ENCODE data around the gene PLXDC1.
"Not testable (repeated sequence)": the region's sequence is repeated elsewhere in the genome, so short reads cannot be mapped to it uniquely, and the experiment has no call there.

PLXDC1 gene

GRCh38 chr17:39036009-39036408 is 115.4 kb downstream of the PLXDC1 start:
- H3K27ac ChIP-seq = no peak overlapping the region
- no peak for TF ChIP-seq ZFX (IDR thresholded peaks at IDR 0.05; ENCODE audit: borderline replicate concordance)

- H3K27ac ChIP-seq = not testable (repeated sequence)
These were observed 115.9 kb downstream of the PLXDC1 start for GRCh38 chr17:39035578-39035977.

GRCh38 chr17:39028690-39029089 is 122.7 kb downstream of the PLXDC1 start:
- no peak overlapping the region for H3K27ac ChIP-seq
- TF ChIP-seq ZFX (IDR thresholded peaks at IDR 0.05; ENCODE audit: borderline replicate concordance) (no peak), CTCF (IDR thresholded peaks at IDR 0.05) (no peak)

- H3K27ac ChIP-seq = no peak overlapping the region
- TF ChIP-seq ZFX (IDR thresholded peaks at IDR 0.05; ENCODE audit: borderline replicate concordance) = no peak
- no peak for TF ChIP-seq CTCF (IDR thresholded peaks at IDR 0.05)
These were observed 123.9 kb downstream of the PLXDC1 start for GRCh38 chr17:39027455-39028035.

- no peak overlapping the region for H3K27ac ChIP-seq
- no peak for TF ChIP-seq ZFX (IDR thresholded peaks at IDR 0.05; ENCODE audit: borderline replicate concordance)
- no peak for TF ChIP-seq CTCF (IDR thresholded peaks at IDR 0.05)
These were observed 124.4 kb downstream of the PLXDC1 start for GRCh38 chr17:39026980-39027451.

- not testable (repeated sequence) for H3K27ac ChIP-seq
These were observed 125.1 kb downstream of the PLXDC1 start for GRCh38 chr17:39026346-39026745.

GRCh38 chr17:39022924-39023323 is 128.5 kb downstream of the PLXDC1 start:
- no peak overlapping the region for H3K27ac ChIP-seq
- TF ChIP-seq ZFX (IDR thresholded peaks at IDR 0.05; ENCODE audit: borderline replicate concordance) (no peak), CTCF (IDR thresholded peaks at IDR 0.05) (no peak)

GRCh38 chr17:39020037-39020436 is 131.4 kb downstream of the PLXDC1 start:
- H3K27ac ChIP-seq = not testable (repeated sequence)

- no peak overlapping the region for H3K27ac ChIP-seq
- TF ChIP-seq CTCF (IDR thresholded peaks at IDR 0.05) (no peak), ZFX (IDR thresholded peaks at IDR 0.05; ENCODE audit: borderline replicate concordance) (no peak)
These were observed 132.9 kb downstream of the PLXDC1 start for GRCh38 chr17:39018267-39019134.
